Germinal center (tissue), 1 donor: Measurements from ENCODE around the gene PACC1.

Experiments used
- DNase-seq: peaks from one replicate; pipeline ENCODE4 v3.0.0; 2012; ENCODE audit warnings: mixed read lengths, low spot score

Gene PACC1

DNA sequence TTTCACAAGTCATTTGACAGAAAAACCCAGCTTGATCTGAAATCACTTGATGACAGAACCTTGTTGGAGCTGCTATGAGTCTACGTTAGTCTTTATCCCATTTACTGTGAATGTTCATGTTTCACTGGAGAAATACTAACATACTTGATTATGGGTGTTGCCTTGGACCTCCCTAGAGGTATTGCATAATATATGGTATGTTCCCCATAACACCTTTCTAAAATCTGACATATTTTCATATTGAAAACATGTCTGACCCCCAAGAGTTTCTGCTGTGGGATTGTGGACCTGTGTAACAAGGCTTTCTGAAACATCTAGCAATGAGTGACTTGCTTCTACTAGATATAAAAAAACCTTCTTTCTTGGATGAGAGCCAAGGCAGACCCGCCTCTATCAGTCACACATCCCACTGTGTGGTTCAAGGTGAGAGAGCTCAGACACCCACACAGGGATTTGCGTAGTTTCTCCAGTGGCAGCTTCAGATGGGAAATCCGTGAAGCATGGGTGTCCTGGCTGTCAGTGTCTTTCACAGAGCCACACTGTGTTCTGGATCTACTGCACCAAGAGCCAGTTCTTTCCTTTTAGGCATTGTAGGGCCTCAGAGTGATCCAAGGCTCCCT is 22.6 kb upstream of the PACC1 start:
- no peak for DNase-seq

DNA sequence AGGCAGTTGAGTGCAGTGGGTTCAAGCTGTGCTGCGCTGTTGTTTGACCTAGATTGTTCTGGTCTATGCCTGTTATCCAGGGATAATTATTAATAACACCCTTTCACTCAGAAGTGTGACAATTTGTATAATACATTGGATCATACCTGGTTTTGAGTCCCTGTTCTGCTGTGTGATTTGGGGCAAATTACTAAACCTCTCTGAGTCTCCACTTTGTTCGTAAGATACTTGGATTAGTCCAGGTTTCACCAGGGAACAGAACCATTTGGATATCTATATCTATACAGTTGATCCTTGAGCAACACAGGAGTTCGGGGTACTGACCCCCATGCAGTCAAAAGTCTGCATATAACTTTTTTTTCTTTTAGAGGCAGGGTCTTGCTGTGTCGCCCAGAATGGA is 20.3 kb upstream of the PACC1 start:
- no peak for DNase-seq

DNA sequence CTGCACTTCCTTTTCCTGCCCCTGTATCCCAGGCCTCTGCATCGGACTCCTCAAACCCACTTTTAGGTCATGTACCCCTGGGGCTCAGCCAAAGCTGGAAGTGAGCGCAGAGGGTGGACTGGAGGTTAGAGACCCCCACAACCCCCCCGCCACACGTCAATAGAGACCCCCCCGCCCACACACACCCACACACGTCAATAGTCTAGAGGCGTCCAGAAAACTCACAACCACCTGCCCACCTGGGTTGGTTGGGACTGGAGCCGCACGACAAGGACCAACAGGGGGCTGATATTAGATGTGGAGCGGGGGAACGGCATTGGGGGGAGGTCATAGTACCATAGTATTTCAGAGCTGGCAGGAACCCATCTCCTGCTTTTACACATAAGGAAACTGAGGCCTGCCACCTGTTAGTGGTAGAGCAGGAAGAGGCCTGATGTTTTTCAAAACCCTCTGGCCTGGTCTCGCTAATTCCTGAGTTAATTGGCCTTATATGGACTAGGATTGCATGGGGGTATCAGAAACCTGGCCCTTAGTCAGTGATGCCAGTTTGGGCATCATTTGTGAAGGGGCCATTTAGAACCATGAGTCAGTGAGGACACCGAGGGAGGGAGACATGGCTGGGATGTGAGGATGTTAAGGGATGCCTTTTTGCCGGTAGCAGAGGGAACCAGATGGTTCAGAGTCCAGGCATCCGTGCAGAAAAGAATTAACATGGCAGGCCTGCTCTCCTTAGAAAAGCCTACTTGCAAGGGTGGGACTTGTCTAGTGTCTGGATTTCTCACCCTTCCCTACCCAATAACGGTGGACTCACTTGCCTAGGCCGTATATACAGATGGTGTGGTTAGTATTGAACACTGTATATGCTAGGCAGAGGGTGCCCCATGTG is 19.1 kb upstream of the PACC1 start:
- no peak for DNase-seq

DNA sequence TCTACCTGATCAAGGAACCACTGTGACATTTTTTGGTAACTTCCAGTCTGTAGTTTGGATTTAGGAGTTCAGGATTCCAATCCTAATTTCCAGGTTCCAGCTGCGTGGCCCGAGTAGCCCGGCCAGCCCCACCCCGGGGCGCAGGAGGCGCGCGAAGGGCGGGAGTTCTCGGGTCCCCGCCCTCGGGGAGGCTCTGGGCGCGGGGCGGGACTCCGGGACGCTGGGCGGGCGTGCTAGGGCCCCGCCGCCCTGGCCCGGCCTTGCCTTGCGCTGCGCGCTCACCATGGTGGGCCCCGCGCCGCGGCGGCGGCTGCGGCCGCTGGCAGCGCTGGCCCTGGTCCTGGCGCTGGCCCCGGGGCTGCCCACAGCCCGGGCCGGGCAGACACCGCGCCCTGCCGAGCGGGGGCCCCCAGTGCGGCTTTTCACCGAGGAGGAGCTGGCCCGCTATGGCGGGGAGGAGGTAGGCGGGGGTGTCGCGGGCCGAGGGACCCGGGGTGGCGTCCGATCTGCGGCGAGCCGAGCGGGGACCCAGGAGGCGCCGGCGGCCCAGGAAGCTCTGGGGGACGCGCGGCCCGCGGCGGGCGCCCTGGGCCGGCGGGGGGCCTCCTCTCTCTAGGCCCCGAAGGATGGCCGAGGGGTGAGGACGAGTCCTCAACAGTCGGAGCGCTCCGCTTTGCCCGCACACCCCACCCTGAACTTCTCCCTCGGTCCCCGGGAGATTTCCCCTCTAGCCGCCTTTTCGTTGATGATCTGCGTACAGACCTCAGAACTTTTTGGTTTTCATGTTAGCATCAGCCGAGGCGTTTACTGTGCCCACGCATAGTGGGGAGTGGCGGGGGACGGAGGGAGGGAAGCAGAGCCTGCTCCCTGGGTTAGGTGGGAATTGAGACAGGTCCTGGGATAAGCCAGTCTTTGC is 18.2 kb upstream of the PACC1 start, which contains the start of gene NENF:
NENF (plus strand) TSS at position 260 of the 916 bp plus-strand sequence; CDS start at position 284, 24 bp downstream.
- DNase-seq, result peak; percentile 93

DNA sequence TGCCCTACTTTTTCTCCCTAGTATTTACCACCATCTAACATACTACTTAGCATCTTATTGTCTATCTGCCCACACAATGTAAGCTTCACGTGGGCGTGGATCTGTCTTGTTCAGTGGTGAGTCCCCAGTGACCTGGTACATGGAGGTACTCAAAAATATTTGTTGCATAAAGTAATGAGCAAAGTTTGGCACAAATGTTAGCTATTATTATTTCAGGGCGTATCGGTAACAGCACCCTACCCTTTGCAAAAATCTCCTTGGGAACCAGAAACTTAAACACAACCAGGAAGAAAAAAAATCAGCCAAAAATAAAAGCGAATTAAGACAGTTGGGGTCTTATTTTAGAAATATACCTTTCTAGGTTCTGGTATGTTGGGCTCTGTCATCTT is 17.6 kb upstream of the PACC1 start:
- no peak for DNase-seq

DNA sequence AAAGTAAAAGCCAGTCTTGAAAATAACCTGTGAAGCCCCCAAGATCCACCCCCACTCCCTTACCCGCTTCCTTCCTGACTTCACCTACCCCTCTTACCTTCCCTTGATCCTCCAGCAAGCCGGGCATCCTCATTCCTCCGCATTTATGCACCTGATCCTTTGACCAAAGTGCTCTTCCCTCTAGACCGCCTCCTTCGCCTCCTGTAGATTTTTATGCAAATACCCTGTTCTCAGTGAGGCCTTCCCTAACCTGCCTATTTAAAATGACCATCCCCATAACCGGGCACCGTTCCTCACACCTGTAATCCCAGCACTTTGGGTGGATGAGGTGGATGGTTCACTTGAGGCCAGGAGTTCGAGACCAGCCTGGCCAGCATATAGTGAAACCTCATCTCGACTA is 17.0 kb upstream of the PACC1 start:
- no peak for DNase-seq

DNA sequence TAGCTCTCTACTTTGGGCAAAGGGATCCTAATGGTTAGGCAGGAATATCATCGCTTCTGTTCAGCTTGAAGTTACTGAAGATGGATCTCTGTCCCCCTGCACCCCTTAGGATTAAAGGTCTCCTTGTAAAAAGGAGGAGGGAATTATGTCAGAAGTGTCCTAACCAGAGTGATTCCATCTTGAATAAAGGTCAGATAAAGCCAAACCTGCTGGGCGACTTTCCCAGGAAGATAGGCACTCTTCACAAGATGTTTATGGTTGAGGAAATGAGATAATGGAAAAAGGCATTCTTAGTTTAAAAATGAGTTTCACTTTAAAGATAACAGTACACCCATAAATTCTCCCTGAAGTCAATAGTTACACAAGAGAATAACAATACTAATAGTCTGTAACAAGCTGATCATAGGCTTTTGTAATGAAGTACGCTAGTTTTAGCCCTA is 16.3 kb upstream of the PACC1 start:
- DNase-seq, result no peak

DNA sequence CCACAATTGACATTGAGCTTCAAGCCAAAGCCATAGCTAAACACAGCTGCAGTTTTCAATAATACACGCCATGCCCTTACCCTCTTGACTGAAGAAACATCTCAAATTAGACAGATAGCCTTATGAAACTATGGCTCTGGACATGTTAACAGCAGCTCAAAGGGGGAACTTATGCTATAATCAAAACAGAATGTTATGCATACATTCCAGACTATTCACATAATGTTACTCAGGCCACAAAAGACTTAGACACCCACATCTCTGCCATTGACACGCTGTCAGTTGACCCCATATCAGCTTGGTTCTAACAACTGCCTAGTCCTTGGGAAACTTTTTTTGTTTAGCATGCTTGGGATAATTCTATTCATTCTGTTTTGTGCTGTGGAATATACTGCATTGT is 15.7 kb upstream of the PACC1 start:
- no peak for DNase-seq

DNA sequence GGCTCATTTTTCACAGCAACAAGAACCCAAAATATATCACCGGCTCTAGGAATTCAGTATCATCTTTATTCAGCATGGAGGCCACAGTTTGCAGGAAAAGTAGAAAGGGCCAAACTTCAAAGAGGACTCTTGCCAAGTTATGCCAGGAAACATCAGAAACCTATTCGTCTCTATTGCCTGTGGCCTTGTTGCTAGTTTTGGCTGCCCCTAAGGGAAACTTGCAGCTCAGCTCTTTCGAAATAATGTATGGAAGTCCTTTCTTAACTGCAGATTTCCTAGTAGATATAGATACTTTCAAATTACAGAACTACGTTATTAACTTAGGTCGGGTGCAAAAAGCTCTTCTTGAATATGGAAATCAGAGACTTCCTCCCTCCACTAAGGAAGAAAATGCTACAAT is 13.8 kb upstream of the PACC1 start:
- DNase-seq, result no peak

DNA sequence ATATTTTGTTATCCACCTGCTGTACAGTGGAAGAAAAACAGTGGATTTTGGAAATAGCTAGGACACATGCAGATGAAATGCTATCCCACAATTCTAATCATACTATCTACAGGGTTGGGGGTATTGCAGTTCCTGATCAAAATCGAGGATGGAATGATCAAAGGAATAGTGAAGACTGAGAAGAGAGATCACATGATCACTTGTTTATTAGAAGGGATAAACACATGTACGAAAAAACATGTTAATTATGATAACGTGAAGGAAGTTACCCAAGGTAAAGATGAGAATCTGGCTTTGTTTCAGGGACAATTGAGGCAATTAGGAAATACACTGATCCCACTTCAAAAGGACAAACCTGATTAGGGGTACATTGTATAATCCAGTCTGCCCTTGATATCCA is 9.2 kb upstream of the PACC1 start:
- DNase-seq, result no peak

DNA sequence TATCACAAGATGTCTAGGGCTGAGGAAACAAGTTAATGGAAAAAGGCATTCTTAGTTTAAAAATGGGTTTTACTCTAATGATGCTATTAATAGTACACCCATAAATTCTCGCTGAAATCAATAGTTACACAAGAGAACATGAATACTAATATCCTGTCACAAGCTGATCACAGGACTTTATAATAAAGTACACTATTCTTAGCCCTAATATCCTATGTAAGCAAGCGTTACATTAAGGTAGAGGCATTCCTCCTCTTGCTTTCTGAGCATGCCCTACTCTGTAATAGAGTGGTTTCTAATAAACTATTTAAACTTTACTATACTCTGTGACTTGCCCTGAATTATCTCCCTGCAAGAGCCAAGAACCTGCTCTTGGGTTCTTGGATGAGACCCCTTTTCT is 6.5 kb upstream of the PACC1 start:
- DNase-seq, result no peak

DNA sequence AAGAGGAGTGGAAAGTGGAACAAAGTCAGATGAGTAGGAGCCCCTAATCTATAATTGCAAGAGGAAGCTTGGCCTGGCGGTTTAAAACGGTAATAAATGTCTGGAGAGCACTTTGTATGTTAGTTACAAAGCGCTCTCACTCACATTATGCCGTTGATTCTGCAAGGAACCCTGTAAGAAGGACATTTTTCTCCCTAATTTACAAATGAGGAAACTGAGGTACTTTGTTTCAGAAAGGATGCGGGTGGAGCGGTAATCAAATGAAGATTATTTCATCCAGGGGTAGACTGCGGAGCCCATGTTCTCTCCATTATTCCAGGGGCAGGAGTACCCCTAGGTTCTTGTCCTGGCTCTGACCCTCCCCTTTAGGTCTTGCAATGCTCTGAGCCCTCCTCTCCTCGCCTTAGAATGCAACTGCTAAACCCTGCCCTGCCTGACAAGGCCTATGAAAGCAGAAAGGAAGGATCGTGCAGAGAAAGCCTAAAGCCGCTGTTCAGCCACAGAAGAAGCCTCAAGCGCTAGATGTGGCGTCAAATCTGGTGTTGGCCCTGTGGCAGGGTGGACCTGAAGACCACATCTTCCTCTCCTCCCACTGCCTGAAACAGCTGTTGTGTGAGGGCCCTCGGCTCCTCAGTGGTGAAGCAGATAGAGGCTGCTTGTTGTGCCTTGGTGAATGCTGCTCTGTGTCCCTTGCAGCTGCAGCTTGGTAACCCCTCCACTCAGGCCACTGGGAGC is 588 bp upstream of the PACC1 start:
- DNase-seq, result peak; percentile 24

DNA sequence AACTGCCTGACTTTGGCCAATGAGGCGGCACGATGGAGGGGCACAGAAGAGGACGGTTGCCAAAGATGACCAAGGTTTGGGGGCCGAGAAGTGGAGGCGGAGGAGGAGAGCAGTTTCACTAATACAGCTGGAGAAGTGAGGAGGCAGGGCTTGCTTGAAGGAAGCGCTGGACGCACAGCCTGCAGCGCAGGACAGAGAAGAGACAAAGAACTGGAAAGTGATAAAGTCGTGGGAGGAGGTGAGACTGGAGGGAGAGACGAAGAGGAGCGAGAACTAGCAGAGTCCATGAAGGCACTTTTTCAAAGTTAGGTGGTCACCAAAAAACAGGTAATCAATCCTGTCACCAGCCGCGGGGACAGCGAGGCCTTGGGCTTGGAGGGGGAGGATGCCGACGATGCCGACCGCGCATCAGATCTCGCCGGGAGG is 771 bp downstream of the PACC1 start:
- no peak for DNase-seq

DNA sequence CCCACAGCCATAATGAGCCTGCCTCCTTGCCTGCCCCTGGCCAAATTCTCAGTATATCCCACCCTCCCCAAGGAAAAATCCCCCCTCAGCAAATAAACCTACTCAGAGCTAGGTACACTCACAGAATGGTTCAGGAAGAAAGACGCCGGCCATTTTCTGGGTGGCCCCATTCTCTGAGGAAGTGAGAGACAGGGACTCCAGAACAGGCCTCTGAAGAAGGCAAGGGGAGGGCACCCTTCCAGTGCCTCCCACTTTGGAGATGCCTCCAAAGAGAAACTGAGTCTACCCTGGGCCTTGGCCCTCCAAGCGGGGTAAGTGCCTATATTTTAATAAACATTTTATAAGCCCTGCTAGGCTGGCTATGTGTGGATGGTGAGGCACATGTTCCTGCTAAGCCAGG is 2.3 kb downstream of the PACC1 start:
- no peak for DNase-seq

DNA sequence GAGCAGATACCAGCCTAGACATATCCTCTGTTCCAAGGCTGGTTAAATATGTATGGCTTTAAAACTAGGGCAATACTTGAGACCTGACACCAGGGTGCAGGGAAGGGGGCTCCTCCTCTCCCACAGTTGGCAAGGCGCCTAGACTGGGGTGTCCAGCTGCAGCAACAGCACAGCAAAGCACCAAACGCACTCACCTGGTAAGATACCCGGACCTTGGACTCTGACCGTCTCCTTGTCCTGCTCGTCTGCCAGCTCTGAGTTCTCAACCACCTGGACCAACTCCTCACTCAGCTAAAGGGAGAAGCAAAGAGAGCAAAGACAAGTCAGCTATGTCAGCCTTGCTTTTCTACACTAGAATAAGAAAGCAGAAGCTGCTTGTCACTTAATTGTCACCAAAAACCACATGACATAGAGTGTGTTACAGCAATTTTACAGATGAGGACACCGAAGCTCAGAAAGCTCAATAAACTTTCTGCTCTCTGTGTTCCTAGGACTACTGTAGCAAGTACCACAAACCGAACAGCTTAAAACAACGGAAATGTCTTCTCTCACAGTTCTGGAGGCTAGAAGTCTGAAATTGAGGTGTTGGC is 4.4 kb downstream of the PACC1 start:
- no peak for DNase-seq

DNA sequence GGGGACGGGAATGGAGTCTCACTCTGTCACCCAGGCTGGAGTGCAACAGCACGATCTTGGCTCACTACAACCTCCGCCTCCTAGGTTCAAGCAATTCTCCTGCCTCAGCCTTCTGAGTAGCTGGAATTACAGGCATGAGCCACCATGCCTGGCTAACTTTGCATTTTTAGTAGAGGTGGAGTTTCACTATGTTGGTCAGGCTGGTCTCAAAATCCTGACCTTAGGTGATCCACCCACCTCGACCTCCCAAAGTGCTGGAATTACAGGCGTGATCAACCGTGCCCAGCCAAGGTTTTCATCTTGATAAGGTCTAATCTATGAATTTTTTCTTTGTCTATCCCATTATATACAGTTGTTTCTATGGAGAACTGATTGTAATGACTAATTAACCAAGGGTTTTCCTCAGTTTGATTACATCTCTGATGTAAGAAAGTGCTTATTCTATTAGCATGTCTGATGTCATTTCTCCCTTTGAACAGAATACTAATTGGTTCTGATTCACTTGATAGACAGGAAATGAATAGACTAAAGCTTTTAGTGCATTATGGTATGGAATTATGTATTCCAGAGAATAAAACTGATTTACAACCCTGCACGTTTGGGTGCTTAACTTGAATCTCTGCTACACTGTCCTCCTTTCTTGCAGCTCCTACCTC is 11.9 kb downstream of the PACC1 start:
- no peak for DNase-seq

DNA sequence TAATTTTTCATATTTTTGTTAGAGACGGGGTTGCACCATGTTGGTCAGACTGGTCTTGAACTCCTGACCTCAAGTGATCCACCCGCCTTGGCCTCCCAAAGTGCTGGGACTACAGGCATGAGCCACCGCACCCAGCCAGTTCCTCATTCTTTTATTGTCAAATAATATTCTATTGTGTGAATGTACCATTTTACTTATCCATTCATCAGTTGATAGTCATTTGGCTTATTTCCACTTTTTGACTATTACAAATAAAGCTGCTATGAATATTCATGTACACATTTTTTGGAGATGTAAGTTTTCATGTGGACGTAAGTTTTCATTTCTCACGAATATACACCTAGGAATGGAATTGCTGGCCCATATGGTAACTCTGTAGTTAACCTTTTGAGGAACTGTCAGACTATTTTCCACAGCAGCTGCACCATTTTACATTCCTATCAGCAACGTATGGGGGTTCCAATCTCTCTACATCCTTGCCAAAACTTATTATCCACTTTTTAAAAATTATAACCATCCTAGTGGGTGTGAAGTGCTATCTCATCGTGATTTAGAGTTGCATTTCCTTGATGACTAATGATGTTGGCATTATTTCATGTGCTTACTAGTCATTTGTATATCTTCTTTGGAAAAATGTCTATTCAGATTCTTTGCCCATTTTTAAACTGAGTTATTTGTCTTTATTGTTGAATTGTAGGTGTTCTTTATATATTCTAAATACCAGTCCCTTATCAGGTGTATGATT is 12.7 kb downstream of the PACC1 start:
- DNase-seq, result no peak

DNA sequence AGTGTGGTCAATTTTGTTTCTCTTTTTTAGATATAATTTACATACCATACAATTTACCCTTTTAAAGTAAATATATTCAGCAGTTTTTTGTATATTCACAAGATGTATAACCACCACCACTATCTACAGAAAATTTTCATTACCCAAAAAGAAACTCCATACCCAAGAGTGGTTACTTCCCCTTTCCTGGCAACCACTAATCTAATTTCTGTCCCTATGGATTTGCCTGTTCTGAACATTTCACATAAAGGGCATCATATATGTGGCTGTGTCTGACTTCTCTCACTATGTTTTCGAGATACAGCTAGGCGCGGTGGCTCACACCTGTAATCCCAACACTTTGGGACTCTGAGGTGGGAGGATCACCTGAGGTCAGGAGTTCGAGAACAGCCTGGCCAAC is 13.6 kb downstream of the PACC1 start:
- no peak for DNase-seq

DNA sequence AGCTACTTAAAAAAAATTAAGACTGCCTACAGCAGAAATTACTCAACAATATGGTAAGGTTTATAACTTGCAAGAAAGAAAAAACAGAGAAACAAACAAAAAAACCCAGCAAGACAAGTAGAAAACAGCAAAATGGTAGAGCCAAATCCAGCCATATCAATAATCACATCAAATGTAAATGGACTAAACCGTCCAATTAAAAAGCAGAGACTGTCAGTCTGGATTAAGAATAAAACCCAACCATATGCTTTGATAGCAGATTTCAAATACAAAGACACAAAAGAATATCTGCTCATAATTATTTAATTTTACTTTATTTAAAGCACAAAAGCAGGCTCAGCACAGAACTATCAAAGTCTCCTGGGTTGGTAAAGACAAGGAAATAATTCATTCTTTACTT is 17.5 kb downstream of the PACC1 start:
- no peak for DNase-seq

DNA sequence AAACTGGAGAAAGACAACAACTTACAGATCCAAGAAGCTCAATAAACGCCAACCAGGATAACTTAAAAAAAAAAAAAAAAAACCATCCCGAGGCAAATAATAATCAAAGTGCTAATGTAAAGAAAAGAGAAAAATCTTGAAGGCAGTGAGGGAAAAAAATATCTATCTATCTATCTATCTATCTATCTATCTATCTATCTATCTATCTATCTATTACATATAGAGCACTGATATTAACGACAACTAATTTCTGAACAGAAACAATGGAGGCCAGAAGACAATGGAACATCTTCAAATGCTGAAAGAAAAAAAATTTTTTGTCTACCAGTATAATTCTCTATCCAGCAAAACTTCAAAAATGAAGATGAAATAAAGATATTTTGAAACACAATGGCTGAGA is 18.0 kb downstream of the PACC1 start:
- no peak for DNase-seq
